Measurements from ENCODE around the gene NLRP3. TPM values are rescaled to one million over a fixed set of nuclear protein-coding genes. Genes with fewer than 3 reads are reported as not detected.

NLRP3 gene
- total and polyA plus RNA-seq, 9 of the 15 experiments (the other 6 are each of a cell fraction or from before 2014, with no cell fraction given): not detected

- no TSS peak for BruUV-seq (replicated peaks)
- intact Hi-C loops (cut with micrococcal nuclease) (no loop called here), in situ Hi-C loops (cut with MboI) (no loop called here)
- no peak for TF ChIP-seq GMEB1 (CRISPR knock-in tag; IDR thresholded peaks at IDR 0.05)
- TF ChIP-seq NCOA2 (IDR thresholded peaks at IDR 0.05; ENCODE audit: partially characterized antibody in 2 of 2): no peak
- TF ChIP-seq, protein P1, sequence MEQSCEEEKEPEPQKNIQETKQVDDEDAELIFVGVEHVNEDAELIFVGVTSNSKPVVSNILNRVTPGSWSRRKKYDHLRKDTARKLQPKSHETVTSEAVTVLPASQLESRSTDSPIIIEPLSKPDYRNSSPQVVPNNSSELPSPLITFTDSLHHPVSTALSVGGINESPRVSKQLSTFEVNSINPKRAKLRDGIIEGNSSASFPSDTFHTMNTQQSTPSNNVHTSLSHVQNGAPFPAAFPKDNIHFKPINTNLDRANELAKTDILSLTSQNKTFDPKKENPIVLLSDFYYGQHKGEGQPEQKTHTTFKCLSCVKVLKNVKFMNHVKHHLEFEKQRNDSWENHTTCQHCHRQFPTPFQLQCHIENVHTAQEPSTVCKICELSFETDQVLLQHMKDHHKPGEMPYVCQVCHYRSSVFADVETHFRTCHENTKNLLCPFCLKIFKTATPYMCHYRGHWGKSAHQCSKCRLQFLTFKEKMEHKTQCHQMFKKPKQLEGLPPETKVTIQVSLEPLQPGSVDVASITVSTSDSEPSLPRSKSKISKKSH (CRISPR knock-in tag; IDR thresholded peaks at IDR 0.05): no peak
- no peak for TF ChIP-seq KLF6 (CRISPR knock-in tag; IDR thresholded peaks at IDR 0.05; ENCODE audit: borderline replicate concordance)
- TF ChIP-seq, protein P2, sequence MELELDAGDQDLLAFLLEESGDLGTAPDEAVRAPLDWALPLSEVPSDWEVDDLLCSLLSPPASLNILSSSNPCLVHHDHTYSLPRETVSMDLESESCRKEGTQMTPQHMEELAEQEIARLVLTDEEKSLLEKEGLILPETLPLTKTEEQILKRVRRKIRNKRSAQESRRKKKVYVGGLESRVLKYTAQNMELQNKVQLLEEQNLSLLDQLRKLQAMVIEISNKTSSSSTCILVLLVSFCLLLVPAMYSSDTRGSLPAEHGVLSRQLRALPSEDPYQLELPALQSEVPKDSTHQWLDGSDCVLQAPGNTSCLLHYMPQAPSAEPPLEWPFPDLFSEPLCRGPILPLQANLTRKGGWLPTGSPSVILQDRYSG (tag; conservative IDR thresholded peaks at IDR 0.05; ENCODE audit: low read depth): no peak
- TF ChIP-seq CHCHD3 (CRISPR knock-in tag; IDR thresholded peaks at IDR 0.05): no peak
- TF ChIP-seq, protein P3, sequence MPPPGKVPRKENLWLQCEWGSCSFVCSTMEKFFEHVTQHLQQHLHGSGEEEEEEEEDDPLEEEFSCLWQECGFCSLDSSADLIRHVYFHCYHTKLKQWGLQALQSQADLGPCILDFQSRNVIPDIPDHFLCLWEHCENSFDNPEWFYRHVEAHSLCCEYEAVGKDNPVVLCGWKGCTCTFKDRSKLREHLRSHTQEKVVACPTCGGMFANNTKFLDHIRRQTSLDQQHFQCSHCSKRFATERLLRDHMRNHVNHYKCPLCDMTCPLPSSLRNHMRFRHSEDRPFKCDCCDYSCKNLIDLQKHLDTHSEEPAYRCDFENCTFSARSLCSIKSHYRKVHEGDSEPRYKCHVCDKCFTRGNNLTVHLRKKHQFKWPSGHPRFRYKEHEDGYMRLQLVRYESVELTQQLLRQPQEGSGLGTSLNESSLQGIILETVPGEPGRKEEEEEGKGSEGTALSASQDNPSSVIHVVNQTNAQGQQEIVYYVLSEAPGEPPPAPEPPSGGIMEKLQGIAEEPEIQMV (tag; conservative IDR thresholded peaks at IDR 0.05; ENCODE audit: low read depth): no peak
- no peak for TF ChIP-seq JUNB (CRISPR knock-in tag; conservative IDR thresholded peaks at IDR 0.05)
- TF ChIP-seq ZFP30 (CRISPR knock-in tag; IDR thresholded peaks at IDR 0.05; ENCODE audit: borderline replicate concordance): no peak
- Histone ChIP-seq H3K4me2 (ENCODE audit: insufficient read depth, low read length) (no peak overlapping the region), H3K79me2 (ENCODE audit: control insufficient read depth, insufficient read depth, low read length) (no peaks in the 10 kb centered on the region), H2AFZ (ENCODE audit: low read depth, low read length) (no peak overlapping the region), H3K9me3 (replicated peaks; ENCODE audit: control insufficient read depth, insufficient read depth, low read depth, low read length) (peaks cover 2% of the 10 kb centered on the region; the same call in 1 of the 2 replicates), H3K27ac (ENCODE audit: extremely low read depth, low read depth, low read length) (no peak overlapping the region), H3K36me3 (ENCODE audit: control insufficient read depth, insufficient read depth, low read length) (no peaks in the 10 kb centered on the region), H3K9me1 (ENCODE audit: control insufficient read depth, insufficient read depth, low read length) (no peaks in the 10 kb centered on the region), H3K27me3 (ENCODE audit: control insufficient read depth in 2 of 2, insufficient read depth in 2 of 2, low read length in 2 of 2) (peaks cover 28 to 48% of the 10 kb centered on the region in 2 experiments), H3K4me1 (replicated peaks in 1 of 2; ENCODE audit: control insufficient read depth in 2 of 2, insufficient read depth in 2 of 2, low read length in 2 of 2) (no peaks in the 10 kb centered on the region; a peak in 1 of 5 replicates), H3K9ac (ENCODE audit: insufficient read depth in 1 of 2, low read depth in 2 of 2, low read length in 2 of 2) (no peak overlapping the region), H4K20me1 (replicated peaks; ENCODE audit: control insufficient read depth, insufficient read depth, low read length) (no peaks in the 10 kb centered on the region), H3K4me3 (no peak overlapping the region)
- ATAC-seq (no peak; the same call in 2 of the 3 replicates), DNase-seq (ENCODE audit: extremely low read depth in 1 of 4, low spot score in 3 of 4) (no peak), FAIRE-seq (no peak)
- CTCF ChIA-PET (ENCODE audit: low intra/inter-chr PET ratio): interaction anchor here (0.7 kb wide), 1 partner anchor 52 kb away, joined by 3 read pairs; no protein-coding TSS in a partner anchor
- WGBS (ENCODE audit: insufficient coverage, low coverage, missing lambda C conversion rate): 2% methylated on average over 11 of the region's 11 CpGs
- POLR2A ChIA-PET: interaction anchor here (0.6 kb wide), 1 partner anchor 156 kb away, joined by 3 read pairs; no protein-coding TSS in a partner anchor
Measured at GRCh38 chr1:247409869-247410544, 6.0 kb upstream of the NLRP3 start.

Measured in K562 (cell line).